ENCODE data around the gene TNRC18. TPM values are rescaled to one million over a fixed set of nuclear protein-coding genes. Genes with fewer than 3 reads are reported as not detected.

Gene TNRC18
- total RNA-seq, 4 donors from 2014 or later, result 87.6 to 218 (median 124) TPM

DNA sequence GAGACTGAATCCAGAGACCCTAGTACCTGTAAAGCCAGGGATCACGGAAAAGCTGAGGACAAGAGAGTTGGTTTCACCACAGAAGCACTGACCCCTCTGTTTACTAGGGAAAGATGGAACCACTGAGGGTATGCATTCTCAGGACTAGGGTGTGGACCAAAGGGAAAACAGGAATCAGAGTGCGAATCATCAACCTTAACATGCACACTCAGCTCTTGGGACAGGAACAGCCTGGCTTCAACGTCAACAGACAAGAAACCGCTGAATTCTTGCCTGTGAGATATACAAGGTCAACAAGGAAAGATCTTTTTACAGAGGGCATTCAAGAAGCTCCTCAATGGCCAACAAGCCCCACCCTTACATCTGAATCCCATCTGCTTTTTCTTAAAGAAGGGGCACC, 14.9 kb downstream of the TNRC18 start:
- ATAC-seq, result no peak
- no peaks in the 10 kb centered on the region for H3K27me3 ChIP-seq
- no peaks in the 10 kb centered on the region for H3K9me3 ChIP-seq
- H3K4me3 ChIP-seq, result no peak overlapping the region
- TF ChIP-seq POLR2AphosphoS5 (IDR thresholded peaks at IDR 0.05) (no peak), EP300 (IDR thresholded peaks at IDR 0.05) (no peak), POLR2A (IDR thresholded peaks at IDR 0.05) (no peak)
- TF ChIP-seq, protein P1, sequence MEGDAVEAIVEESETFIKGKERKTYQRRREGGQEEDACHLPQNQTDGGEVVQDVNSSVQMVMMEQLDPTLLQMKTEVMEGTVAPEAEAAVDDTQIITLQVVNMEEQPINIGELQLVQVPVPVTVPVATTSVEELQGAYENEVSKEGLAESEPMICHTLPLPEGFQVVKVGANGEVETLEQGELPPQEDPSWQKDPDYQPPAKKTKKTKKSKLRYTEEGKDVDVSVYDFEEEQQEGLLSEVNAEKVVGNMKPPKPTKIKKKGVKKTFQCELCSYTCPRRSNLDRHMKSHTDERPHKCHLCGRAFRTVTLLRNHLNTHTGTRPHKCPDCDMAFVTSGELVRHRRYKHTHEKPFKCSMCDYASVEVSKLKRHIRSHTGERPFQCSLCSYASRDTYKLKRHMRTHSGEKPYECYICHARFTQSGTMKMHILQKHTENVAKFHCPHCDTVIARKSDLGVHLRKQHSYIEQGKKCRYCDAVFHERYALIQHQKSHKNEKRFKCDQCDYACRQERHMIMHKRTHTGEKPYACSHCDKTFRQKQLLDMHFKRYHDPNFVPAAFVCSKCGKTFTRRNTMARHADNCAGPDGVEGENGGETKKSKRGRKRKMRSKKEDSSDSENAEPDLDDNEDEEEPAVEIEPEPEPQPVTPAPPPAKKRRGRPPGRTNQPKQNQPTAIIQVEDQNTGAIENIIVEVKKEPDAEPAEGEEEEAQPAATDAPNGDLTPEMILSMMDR (IDR thresholded peaks at IDR 0.05), result no peak
- 27 to 58% methylated on average over 3 to 4 of the region's 4 CpGs for WGBS, 2 donors (ENCODE audit: low coverage in 1 of 2)
- H3K4me1 ChIP-seq, result peaks cover 3 to 78% (median 24%) of the 10 kb centered on the region in 3 donors
- peaks cover 0 to 19% of the 10 kb centered on the region in 2 donors for H3K36me3 ChIP-seq
- H3K27ac ChIP-seq, result peak overlapping the region in 2 of 4 donors; percentile 67 to 100

DNA sequence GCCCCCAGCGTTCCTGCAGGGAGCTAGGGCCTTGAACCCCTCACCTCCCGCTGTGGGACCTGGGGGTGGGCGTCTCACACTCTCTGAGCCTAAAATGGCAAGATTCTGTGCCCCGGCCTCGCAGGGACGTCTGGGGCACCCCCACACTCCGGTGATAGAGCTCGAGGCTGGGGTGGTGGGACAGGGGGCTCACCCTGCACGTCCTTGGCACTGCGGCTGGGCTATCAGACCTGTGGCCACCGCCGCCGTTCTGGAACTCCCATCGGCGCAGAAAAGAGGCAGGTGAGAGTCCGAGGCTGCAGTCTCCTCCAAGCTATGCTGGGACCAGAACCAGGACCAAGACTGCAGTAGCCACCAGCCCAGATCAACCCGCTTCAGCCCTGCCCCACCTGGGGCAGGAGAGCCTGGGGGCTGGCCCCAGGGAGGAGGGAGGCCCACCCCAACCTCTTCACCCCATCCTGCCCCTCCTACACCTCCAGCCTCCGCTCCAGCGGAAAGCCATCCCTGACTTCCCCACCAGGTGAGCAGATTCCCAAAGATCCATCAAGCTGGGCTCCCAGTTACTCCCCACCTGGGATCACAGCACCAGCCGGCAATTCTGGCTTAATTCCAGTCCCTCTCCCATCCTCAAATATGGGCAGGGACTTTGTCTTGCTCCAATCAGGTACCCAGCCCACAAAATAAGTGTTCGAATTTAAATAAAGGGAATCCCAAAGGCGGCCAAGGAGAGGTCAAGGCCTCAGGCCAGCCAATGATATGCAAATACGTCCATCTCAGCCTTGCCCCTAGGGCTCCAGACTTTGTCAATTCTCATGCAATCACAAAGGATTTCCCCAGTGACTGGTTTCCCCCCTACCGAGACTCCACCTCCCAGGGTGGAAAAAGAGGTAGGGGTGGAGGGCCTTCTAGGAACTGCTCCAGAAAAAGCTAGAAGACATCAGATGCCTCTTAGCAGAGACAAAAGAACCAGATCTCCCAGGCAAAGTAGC, 16.4 kb downstream of the TNRC18 start:
- no peak overlapping the region for H3K4me3 ChIP-seq
- peak overlapping the region in 3 of 4 donors; percentile 33 to 100 (median 67) for H3K27ac ChIP-seq
- ATAC-seq, result no peak
- WGBS, 2 donors (ENCODE audit: low coverage in 1 of 2), result 30 to 58% methylated on average over 4 to 18 of the region's 24 CpGs
- TF ChIP-seq EP300 (IDR thresholded peaks at IDR 0.05) (no peak), POLR2AphosphoS5 (IDR thresholded peaks at IDR 0.05) (no peak), POLR2A (IDR thresholded peaks at IDR 0.05) (no peak)
- TF ChIP-seq, protein P1 (IDR thresholded peaks at IDR 0.05), result no peak
- no peaks in the 10 kb centered on the region for H3K9me3 ChIP-seq
- peaks cover 3 to 78% (median 24%) of the 10 kb centered on the region in 3 donors for H3K4me1 ChIP-seq
- H3K27me3 ChIP-seq, result no peaks in the 10 kb centered on the region
- H3K36me3 ChIP-seq, result peaks cover 0 to 19% of the 10 kb centered on the region in 2 donors

DNA sequence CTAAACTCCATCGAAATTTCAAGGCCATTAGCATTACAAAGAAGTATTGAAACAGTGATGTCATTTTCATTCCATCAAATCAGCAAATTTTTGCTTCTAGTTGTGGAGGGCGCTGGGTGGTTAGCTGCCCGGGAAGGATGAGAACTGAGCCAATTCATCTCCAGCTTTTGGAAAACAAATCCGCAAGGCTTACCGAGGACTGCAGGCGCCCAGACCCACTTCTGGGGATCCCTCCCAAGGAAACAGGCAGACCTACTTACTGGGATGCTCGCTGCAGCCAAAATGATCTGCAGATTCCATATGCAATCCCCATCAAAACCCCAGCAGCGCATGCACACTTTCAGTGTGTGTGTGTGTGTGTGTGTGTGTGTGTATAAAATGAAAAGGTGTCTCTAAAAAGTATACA, 19.2 kb downstream of the TNRC18 start:
- peaks cover 0 to 38% of the 10 kb centered on the region in 2 donors for H3K36me3 ChIP-seq
- H3K27me3 ChIP-seq, result no peaks in the 10 kb centered on the region
- peak overlapping the region in 3 of 4 donors; percentile 56 to 64 (median 62) for H3K27ac ChIP-seq
- ATAC-seq, result peak; percentile 19
- WGBS, 2 donors (ENCODE audit: low coverage in 1 of 2), result 26% methylated on average over 7 of the region's 8 CpGs; no CpG with 5 or more reads in 1 of the 2 donors
- no peaks in the 10 kb centered on the region for H3K9me3 ChIP-seq
- TF ChIP-seq, protein P1 (IDR thresholded peaks at IDR 0.05), result no peak
- no peak for TF ChIP-seq POLR2A (IDR thresholded peaks at IDR 0.05)
- TF ChIP-seq POLR2AphosphoS5 (IDR thresholded peaks at IDR 0.05), result no peak
- TF ChIP-seq EP300 (IDR thresholded peaks at IDR 0.05), result no peak
- peaks cover 3 to 98% (median 27%) of the 10 kb centered on the region in 3 donors for H3K4me1 ChIP-seq
- H3K4me3 ChIP-seq, result no peak overlapping the region

DNA sequence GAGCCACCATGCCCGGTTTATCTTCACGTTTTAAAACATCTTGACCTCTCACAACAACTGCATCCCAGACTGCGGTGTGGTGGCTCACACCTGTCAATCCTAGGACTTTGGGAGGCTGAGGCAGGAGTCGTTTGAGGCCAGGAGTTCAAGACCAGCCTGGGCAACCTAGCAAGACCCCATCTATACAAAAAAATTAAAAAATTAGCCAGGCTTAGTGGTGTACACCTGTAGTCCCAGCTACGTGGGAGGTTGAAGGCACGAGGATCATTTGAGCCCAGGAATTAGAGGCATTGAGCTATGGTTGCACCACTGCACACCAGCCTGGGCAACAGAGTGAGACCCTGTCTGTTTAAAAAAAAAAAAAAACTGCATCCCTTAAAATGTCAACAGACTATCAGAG, 20.2 kb downstream of the TNRC18 start:
- WGBS, 2 donors (ENCODE audit: low coverage in 1 of 2), result 80 to 89% methylated on average over 1 to 3 of the region's 6 CpGs
- Histone ChIP-seq H3K36me3 (peaks cover 0 to 38% of the 10 kb centered on the region in 2 donors), H3K9me3 (no peaks in the 10 kb centered on the region), H3K4me3 (no peak overlapping the region), H3K27me3 (no peaks in the 10 kb centered on the region), H3K4me1 (peaks cover 3 to 98% (median 25%) of the 10 kb centered on the region in 3 donors), H3K27ac (peak overlapping the region in 2 of 4 donors; percentile 62 to 64)
- TF ChIP-seq POLR2AphosphoS5 (IDR thresholded peaks at IDR 0.05) (no peak), EP300 (IDR thresholded peaks at IDR 0.05) (no peak), POLR2A (IDR thresholded peaks at IDR 0.05) (no peak)
- TF ChIP-seq, protein P1 (IDR thresholded peaks at IDR 0.05), result no peak
- ATAC-seq, result no peak
